ENCODE results near the gene POU2AF1.

The POU2AF1 gene

DNA sequence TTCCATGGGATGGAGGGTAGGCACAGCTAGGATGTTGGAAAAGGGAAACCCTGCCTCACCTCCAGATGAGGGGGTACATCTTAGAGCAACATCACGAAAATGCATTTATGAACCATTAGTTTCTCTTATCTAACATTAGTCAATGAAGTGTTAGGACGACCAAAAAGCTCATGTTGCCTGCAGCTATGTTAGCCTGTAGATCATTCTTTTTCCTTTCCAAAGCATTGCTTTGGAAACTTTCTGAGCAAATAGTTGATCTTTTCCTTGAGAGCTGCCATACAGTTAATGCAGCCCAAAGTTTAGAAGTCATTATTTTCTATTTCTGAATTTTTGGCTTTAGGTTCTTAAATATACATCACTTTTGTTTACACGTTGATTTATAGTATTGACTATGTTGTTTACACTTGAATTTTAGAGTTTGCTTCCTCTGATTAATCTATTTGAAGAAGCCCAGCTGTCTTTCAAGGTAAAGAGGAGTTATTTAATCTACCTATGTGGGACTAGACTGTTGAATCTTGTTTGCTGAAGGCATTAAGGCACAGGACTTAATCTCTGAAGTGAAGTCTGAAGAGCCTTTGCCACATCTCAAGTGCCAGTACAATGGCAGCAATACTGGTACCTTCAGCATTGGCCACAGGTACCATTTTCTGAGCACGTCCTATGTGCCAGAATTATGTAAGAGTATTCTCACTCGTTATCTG, 69.7 kb downstream of the POU2AF1 start:
- peak; percentile 36 for DNase-seq

DNA sequence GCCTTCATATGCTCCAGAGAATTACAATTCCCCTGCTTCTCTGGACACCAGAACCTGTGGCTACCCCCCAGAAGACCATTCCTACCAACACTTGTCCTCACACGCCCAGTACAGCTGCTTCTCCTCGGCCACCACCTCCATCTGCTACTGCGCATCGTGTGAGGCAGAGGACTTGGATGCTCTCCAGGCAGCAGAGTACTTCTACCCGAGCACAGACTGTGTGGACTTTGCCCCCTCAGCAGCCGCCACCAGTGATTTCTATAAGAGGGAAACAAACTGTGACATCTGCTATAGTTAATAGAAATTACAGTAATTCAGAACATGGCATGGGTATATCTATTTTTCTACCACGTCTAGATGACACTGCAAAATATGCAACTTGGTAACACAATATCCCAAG, 70.9 kb downstream of the POU2AF1 start:
- peak; percentile 91 for DNase-seq

DNA sequence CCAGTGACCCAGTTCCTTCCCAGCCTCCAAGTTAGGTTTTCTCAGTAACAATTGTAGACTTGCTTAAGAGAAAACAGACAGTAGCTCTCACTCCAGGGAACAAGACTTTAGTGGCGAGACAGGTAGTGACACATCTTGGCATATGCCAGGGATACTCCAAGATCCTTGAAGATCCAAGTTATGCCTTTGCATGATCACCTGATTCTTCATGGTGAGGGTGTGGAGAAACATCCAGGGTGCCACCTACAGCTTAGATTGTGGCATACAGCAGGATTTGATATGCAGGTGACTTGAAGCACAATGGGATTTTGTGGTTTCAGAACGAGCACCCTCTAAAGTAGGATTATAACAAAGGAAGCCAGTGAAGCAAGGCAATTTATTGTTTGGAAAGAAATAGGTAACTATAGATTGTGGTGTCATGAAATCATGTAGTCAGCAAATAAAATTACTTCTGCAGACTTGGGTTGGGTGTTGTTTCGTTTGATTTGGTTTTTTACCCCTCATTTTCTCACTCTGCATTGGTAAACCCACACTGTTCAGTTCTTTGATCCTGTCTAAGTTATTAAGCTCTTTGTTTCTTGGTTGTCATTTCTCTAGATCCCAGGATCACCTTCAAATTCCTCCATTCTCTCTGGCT, 71.5 kb downstream of the POU2AF1 start:
- DNase-seq, result peak; percentile 73

DNA sequence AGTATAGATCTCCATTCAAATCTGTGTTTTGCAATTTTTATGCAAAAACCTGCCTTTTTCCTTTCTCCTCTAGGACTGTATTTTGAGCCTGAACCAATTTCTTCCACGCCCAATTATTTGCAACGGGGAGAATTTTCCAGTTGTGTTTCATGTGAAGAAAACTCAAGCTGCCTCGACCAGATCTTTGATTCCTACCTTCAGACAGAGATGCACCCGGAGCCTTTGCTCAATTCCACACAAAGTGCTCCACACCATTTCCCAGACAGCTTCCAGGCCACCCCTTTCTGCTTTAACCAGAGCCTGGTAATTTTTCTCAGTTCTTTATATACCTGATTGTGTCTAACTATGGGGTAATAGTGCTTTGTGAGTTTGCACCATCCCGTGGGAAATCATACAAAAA, 72.8 kb downstream of the POU2AF1 start:
- no peak for DNase-seq

DNA sequence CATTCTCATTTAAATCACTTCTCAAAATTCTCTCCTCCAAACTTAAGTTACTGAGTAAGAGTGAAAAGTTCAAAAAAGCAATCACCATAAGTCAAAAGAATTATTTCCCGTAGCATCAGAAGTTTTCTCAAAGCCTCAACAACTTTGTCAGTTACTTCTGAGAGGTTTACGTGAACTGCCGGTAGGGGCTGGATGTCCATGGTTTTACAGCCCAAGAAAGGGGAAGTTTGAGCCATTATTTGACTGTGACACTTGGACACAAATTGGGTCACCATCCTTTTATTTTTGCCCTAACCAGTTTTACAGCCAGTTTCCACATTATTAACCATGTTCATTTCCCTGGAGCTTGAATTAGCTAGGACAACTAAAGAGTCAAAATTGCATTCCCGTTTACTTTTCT, 73.2 kb downstream of the POU2AF1 start:
- no peak for DNase-seq

DNA sequence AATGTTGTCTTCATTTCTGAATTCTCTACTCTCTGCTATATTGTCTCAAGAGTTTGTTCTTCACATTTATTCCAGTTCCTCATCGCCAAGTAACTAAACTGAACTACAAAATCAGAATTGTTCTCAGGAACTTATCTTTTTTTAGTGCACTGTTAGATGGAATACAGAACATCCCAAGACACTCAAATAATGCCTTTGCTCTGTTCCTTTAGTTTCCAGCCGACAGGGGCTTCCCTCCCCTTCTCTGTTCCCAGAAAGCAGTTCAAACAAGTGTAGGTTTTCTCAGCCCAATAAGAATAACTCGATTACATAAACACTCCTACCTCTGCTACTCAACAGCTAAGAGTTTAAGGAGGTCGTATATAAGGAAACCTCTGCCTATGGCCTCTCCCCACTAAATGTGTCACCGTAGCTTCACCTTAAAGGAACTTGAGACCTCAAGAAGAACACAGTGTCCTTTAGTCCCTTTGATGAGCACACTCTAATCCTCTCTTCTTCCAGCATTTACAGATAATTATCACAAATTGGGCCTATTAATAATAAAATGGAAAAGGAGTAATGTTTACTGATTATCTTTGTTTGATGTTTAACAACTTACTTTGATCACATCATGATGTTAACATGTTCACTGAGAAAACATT, 73.8 kb downstream of the POU2AF1 start:
- no peak for DNase-seq

DNA sequence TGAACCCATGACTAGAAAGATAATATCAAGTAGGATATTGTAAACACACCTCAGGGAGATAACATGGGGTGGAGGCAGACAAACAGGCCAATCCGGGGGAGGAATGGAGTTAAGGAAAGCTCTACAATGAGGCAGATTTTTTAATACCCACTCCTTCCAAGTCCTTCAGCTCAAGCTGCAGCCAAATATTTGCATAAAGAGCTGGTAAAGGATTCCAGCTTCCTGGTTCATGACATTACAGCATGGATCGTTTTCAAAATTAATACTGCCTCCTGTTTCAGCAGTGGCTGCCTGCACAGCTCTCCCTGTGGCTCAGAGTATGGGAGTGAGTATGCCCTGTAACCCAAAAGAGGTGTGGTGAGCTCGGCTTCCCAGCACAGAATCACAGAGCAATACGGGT, 75.6 kb downstream of the POU2AF1 start:
- DNase-seq, result peak; percentile 39

DNA sequence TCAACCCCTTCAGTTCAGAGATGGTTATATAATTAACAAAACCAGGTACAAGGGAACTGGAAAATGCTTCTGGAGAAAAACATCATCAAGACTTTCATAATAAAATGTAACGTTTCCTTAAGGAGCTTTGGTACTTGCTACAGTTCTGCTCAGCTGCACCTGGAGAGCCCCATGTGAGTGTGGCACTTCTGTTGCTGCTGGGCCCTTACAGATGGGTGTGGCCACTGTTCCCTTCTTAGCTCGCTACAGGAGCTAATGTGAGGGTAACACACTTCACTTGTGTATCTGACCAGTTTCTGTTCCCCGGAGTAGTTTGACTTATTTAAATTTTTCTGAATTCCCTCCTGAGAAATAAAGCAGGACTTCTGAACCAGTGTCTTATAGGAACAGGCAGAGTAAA, 76.8 kb downstream of the POU2AF1 start:
- peak; percentile 45 for DNase-seq

Data from NCI-H1436 treated with DMSO at 0.1 percent for 48 hours (cell line).